ENCODE measurements around the gene BTNL3.
"Not testable (repeated sequence)": the region's sequence is repeated elsewhere in the genome, so short reads cannot be mapped to it uniquely, and the experiment has no call there.

Gene BTNL3

GRCh38 chr5:181024245-181025064, 35.8 kb downstream of the BTNL3 start:
- no peak for DNase-seq

GRCh38 chr5:181027452-181028031, 38.9 kb downstream of the BTNL3 start:
- no peak for DNase-seq

- DNase-seq, result no peak
Observed at GRCh38 chr5:181028032-181028819, 39.6 kb downstream of the BTNL3 start.

- DNase-seq, result no peak
Observed at GRCh38 chr5:181031716-181032115, 43.1 kb downstream of the BTNL3 start.

GRCh38 chr5:181035991-181036815, 47.6 kb downstream of the BTNL3 start:
- no peak for DNase-seq

- DNase-seq, result no peak
Observed at GRCh38 chr5:181036816-181037364, 48.2 kb downstream of the BTNL3 start.

GRCh38 chr5:181037365-181037861, 48.8 kb downstream of the BTNL3 start:
- no peak for DNase-seq

- no peak for DNase-seq
Observed at GRCh38 chr5:181039471-181039870, 50.8 kb downstream of the BTNL3 start.

GRCh38 chr5:181039931-181040630, 51.4 kb downstream of the BTNL3 start, which contains the start of gene BTNL9:
BTNL9 (plus strand) TSS chr5:181040266; CDS start chr5:181045490, 5,224 bp downstream.
- no peak for DNase-seq

- DNase-seq, result no peak
Observed at GRCh38 chr5:181040631-181040945, 51.9 kb downstream of the BTNL3 start.

- no peak for DNase-seq
Observed at GRCh38 chr5:181041043-181041442, 52.4 kb downstream of the BTNL3 start.

GRCh38 chr5:181042036-181042713, 53.5 kb downstream of the BTNL3 start:
- no peak for DNase-seq

- no peak for DNase-seq
Observed at GRCh38 chr5:181042722-181043121, 54.1 kb downstream of the BTNL3 start.

- no peak for DNase-seq
Observed at GRCh38 chr5:181043285-181044092, 54.8 kb downstream of the BTNL3 start.

- DNase-seq, result no peak
Observed at GRCh38 chr5:181044093-181044599, 55.5 kb downstream of the BTNL3 start.

GRCh38 chr5:181044662-181045305, 56.1 kb downstream of the BTNL3 start:
- DNase-seq, result no peak

GRCh38 chr5:181045316-181045715, 56.7 kb downstream of the BTNL3 start:
- DNase-seq, result no peak

GRCh38 chr5:181045857-181046256, 57.2 kb downstream of the BTNL3 start:
- not testable (repeated sequence) for DNase-seq

- no peak for DNase-seq
Observed at GRCh38 chr5:181047288-181047687, 58.6 kb downstream of the BTNL3 start.

All from NCI-H526 treated with DMSO at 0.1 percent for 48 hours (cell line).